ENCODE data around the gene ACBD5.

GRCh38 chr10:27247441-27247840 is 6.8 kb upstream of the ACBD5 start:
- TF ChIP-seq CTCF (IDR thresholded peaks at IDR 0.05) = no peak
- no peak for TF ChIP-seq ZBTB33 (IDR thresholded peaks at IDR 0.05; ENCODE audit: borderline replicate concordance, low read depth)
- no peak for TF ChIP-seq GABPA (IDR thresholded peaks at IDR 0.05; ENCODE audit: low read depth)
- TF ChIP-seq IRF3 (IDR thresholded peaks at IDR 0.05; ENCODE audit: low read depth, low read length) = no peak
- no peak for TF ChIP-seq REST (IDR thresholded peaks at IDR 0.05; ENCODE audit: low read depth, low read length)
- TF ChIP-seq SIN3A (IDR thresholded peaks at IDR 0.05; ENCODE audit: borderline replicate concordance, low read depth, low read length) = no peak
- TF ChIP-seq CHD2 (IDR thresholded peaks at IDR 0.05; ENCODE audit: low read length, partially characterized antibody) = no peak
- TF ChIP-seq MAX (IDR thresholded peaks at IDR 0.05; ENCODE audit: low read depth) = no peak
- no peak for TF ChIP-seq ELF1 (IDR thresholded peaks at IDR 0.05)
- TF ChIP-seq EP300 (IDR thresholded peaks at IDR 0.05; ENCODE audit: borderline replicate concordance in 1 of 2, low read depth in 1 of 2, low read length in 1 of 2) = no peak
- TF ChIP-seq YY1 (IDR thresholded peaks at IDR 0.05; ENCODE audit: low read depth) = no peak
- no peak for TF ChIP-seq NFIC (IDR thresholded peaks at IDR 0.05; ENCODE audit: borderline replicate concordance)
- no peak for TF ChIP-seq POLR2AphosphoS5 (IDR thresholded peaks at IDR 0.05; ENCODE audit: low read depth, low read length)
